LoVo (cell line): ENCODE results near the gene CEACAM4.
"Not testable (repeated sequence)": the region's sequence is repeated elsewhere in the genome, so short reads cannot be mapped to it uniquely, and the experiment has no call there.

Experiments
- DNase-seq: peaks from one replicate; pipeline ENCODE4 v3.0.0-alpha.2; 2016; ENCODE audit warnings: low spot score

CEACAM4 gene

GRCh38 chr19:41584931-41585330, 41.9 kb downstream of the CEACAM4 start:
- no peak for DNase-seq

GRCh38 chr19:41584260-41584810, 42.5 kb downstream of the CEACAM4 start:
- DNase-seq: no peak

GRCh38 chr19:41582577-41583182, 44.2 kb downstream of the CEACAM4 start:
- not testable (repeated sequence) for DNase-seq

- not testable (repeated sequence) for DNase-seq
Measured at GRCh38 chr19:41581068-41581467, 45.8 kb downstream of the CEACAM4 start.

- DNase-seq: no peak
Measured at GRCh38 chr19:41578886-41579285, 48.0 kb downstream of the CEACAM4 start.

GRCh38 chr19:41577833-41578232, 49.0 kb downstream of the CEACAM4 start:
- no peak for DNase-seq

GRCh38 chr19:41577144-41577830, 49.6 kb downstream of the CEACAM4 start:
- DNase-seq: no peak

GRCh38 chr19:41575998-41576397, 50.9 kb downstream of the CEACAM4 start, which contains the start of gene CEACAM21:
TSS of gene CEACAM21 (plus strand) at chr19:41576166. CDS start at chr19:41576275, 109 bp downstream.
- DNase-seq: no peak

GRCh38 chr19:41570639-41571112, 56.2 kb downstream of the CEACAM4 start:
- peak; percentile 73 for DNase-seq

- no peak for DNase-seq
Measured at GRCh38 chr19:41570179-41570578, 56.7 kb downstream of the CEACAM4 start.

- no peak for DNase-seq
Measured at GRCh38 chr19:41569481-41570150, 57.3 kb downstream of the CEACAM4 start.
